Stimulated activated CD4-positive, alpha-beta T cell treated with anti-CD3 and anti-CD28 coated beads, Interleukin-2, amount 100 ng/mL, for 24 hours (primary cell): ENCODE measurements around the gene CWF19L1.
"Not testable (repeated sequence)": the region's sequence is repeated elsewhere in the genome, so short reads cannot be mapped to it uniquely, and the experiment has no call there.

Experiments
- DNase-seq, 2 donors: peaks; one replicate each; pipeline ENCODE4 v3.0.0-alpha.2; 2020

CWF19L1 gene

GRCh38 chr10:100267239-100268104 is at the start of gene CWF19L1:
Gene CWF19L1 (minus strand): TSS chr10:100267638. CDS start chr10:100267593, 45 bp downstream.
- DNase-seq, result peak; percentile 78 to 79

GRCh38 chr10:100315615-100316014 is 48.2 kb upstream of the CWF19L1 start:
- no peak for DNase-seq

GRCh38 chr10:100311298-100311697 is 43.9 kb upstream of the CWF19L1 start:
- no peak for DNase-seq

- DNase-seq, result no peak
Measured at GRCh38 chr10:100307684-100308083, 40.2 kb upstream of the CWF19L1 start.

- DNase-seq, result no peak
Measured at GRCh38 chr10:100306861-100307260, 39.4 kb upstream of the CWF19L1 start.

- DNase-seq, result no peak
Measured at GRCh38 chr10:100304414-100304813, 37.0 kb upstream of the CWF19L1 start.

- DNase-seq, result no peak
Measured at GRCh38 chr10:100303724-100304319, 36.4 kb upstream of the CWF19L1 start.

- DNase-seq, result not testable (repeated sequence)
Measured at GRCh38 chr10:100301123-100301522, 33.7 kb upstream of the CWF19L1 start.

- no peak for DNase-seq
Measured at GRCh38 chr10:100297242-100297641, 29.8 kb upstream of the CWF19L1 start.

- no peak for DNase-seq
Measured at GRCh38 chr10:100293066-100293465, 25.6 kb upstream of the CWF19L1 start.

- DNase-seq, result not testable (repeated sequence)
Measured at GRCh38 chr10:100292300-100292699, 24.9 kb upstream of the CWF19L1 start.

GRCh38 chr10:100291356-100291755 is 23.9 kb upstream of the CWF19L1 start:
- DNase-seq, result no peak

- no peak for DNase-seq
Measured at GRCh38 chr10:100289641-100290040, 22.2 kb upstream of the CWF19L1 start.

- DNase-seq, result no peak
Measured at GRCh38 chr10:100288196-100288595, 20.8 kb upstream of the CWF19L1 start.

- DNase-seq, result no peak
Measured at GRCh38 chr10:100287756-100288155, 20.3 kb upstream of the CWF19L1 start.

- peak; percentile 90 to 91 for DNase-seq
Measured at GRCh38 chr10:100286051-100287033, 18.9 kb upstream of the CWF19L1 start, which contains the start of gene BLOC1S2. Gene BLOC1S2 (minus strand): TSS chr10:100286680. CDS start chr10:100286659, 21 bp downstream.

GRCh38 chr10:100285326-100285725 is 17.9 kb upstream of the CWF19L1 start:
- DNase-seq, result not testable (repeated sequence)

- no peak for DNase-seq
Measured at GRCh38 chr10:100282907-100283306, 15.5 kb upstream of the CWF19L1 start.

GRCh38 chr10:100276971-100277370 is 9.5 kb upstream of the CWF19L1 start:
- not testable (repeated sequence) for DNase-seq

GRCh38 chr10:100265821-100266485 is 1.5 kb downstream of the CWF19L1 start:
- DNase-seq, result no peak

GRCh38 chr10:100254191-100254590 is 13.2 kb downstream of the CWF19L1 start:
- no peak for DNase-seq

- DNase-seq, result no peak
Measured at GRCh38 chr10:100253041-100253440, 14.4 kb downstream of the CWF19L1 start.
